Measurements from ENCODE around the gene DDX5. TPM values are rescaled to one million over a fixed set of nuclear protein-coding genes. Genes with fewer than 3 reads are reported as not detected.

Gene DDX5
- polyA plus RNA-seq, 2 of the 4 experiments (the other 2 are of a cell fraction) = 841 to 1,011 TPM

DNA sequence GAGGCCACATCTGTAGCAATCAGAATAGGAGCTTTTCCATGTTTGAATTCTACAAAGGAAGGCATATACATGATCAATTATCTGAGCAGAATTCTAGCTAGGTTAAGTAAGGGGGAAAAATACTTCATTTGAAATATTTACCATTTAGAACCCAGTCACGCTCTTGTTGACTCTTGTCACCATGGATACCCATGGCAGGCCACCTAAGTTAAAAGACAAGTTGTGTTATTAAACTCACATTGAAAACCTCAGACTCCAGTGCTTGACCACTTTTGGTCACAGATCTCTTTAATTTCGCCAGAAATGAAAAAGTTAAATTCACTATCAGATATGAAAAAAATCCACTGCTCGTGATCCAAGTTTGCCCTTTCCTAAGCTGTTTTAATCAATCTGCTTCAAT, 4.1 kb downstream of the DDX5 start (continued):
- no peak for TF ChIP-seq RFX5 (IDR thresholded peaks at IDR 0.05)
- TF ChIP-seq RARB (CRISPR knock-in tag; IDR thresholded peaks at IDR 0.05) = no peak

DNA sequence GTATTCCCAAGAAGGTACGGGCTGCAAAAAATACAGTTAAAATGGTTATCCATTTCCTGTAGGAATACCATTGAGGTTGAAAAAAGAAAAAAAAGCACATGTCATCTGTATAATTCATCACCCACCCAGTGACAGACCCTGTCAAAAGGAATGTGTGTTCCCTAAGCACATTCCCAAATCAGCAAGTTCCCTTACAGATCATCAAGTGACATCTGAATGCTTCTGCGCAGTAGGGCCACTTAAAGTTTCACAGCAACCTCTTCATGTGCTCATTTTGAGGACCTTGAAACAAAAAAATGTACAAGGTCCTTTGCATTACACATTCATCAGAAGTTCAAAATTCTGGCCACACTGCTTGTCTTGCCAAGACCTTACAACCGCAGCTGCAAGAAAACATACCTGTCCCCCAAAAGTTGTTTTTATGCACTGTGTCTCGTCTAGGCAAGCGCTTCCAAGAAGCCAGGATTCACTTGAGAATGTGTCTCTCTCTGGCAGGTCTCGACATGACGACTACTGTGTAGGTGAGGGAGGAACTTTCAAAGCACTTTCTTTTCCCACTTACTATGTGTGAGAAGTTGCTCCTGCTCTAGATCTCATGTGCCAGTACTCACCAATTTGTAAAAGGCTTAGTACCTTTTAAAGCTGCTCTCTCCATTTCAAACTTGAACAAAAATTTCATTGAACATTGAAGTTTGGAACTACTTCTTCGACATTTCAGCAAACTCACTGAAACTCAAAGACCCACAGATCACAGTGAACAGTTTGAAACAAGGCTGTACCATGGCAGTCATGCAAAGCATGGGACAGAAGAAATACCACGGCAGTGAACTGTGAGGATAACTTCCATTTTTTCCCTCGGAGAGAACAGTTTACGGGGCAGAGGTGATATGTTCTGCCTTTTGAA, 5.0 kb downstream of the DDX5 start:
- no peak for FAIRE-seq
- CTCF ChIA-PET = interaction anchor here (0.6 to 12.8 kb wide), 4 partner anchors 8 to 1077 kb away, joined by 3 to 300 read pairs (median 8); no protein-coding TSS in a partner anchor

DNA sequence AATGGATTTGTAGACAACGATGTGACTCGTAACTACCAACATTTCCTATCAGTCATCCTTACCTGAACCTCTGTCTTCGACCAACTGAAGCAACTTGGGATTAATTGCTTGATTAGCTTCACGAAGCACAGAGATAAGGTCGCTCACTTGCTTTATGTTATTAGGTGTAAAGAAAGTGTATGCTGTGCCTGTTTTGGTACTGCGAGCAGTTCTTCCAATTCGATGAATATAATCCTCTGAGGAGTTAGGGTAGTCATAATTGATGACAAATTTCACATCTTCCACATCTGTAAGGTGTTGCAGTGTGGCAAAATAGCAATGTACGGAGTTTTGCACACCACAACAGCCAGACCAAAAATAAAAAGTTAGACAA, 5.6 kb downstream of the DDX5 start:
- Histone ChIP-seq H3K4me3 (no peak overlapping the region), H3K27ac (no peak overlapping the region), H3K9me3 (no peaks in the 10 kb centered on the region), H3K4me1 (peaks cover 67% of the 10 kb centered on the region), H3K4me2 (no peak overlapping the region)
- FAIRE-seq = no peak
- CTCF ChIA-PET = interaction anchor here (12.8 kb wide), 1 partner anchor 77 kb away, joined by 300 read pairs; no protein-coding TSS in a partner anchor
- POLR2A ChIA-PET = no interaction called here
- no peak for ATAC-seq
- TF ChIP-seq POLR2AphosphoS2 (conservative IDR thresholded peaks at IDR 0.05; ENCODE audit: low read length) (peak; percentile 95; the same call in 1 of the 2 replicates), JUN (IDR thresholded peaks at IDR 0.05) (peak in 1 of 2 experiments; percentile 1; a peak in 1 of 5 replicates), CEBPB (IDR thresholded peaks at IDR 0.05) (no peak), HOXA7 (CRISPR knock-in tag; IDR thresholded peaks at IDR 0.05) (peak; percentile 25; the same call in 1 of the 2 replicates)
- DNase-seq (ENCODE audit: low read depth in 1 of 2, low spot score in 1 of 2) = no peak
- WGBS (ENCODE audit: missing lambda C conversion rate) = 89% methylated on average over 8 of the region's 8 CpGs

More for the DNA sequence above, 5.0 kb downstream of the DDX5 start:
- DNase-seq (ENCODE audit: low read depth in 1 of 2, low spot score in 1 of 2) = no peak
- Histone ChIP-seq H3K4me1 (peaks cover 62% of the 10 kb centered on the region), H3K27ac (no peak overlapping the region), H3K9me3 (no peaks in the 10 kb centered on the region), H3K4me3 (no peak overlapping the region), H3K4me2 (no peak overlapping the region)
- WGBS (ENCODE audit: missing lambda C conversion rate) = 93% methylated on average over 11 of the region's 11 CpGs
- peak; percentile 43; the same call in 1 of the 2 replicates for TF ChIP-seq TFCP2L1 (CRISPR knock-in tag; IDR thresholded peaks at IDR 0.05)
- TF ChIP-seq NFE2L2 (conservative IDR thresholded peaks at IDR 0.05; ENCODE audit: low read length) = no peak
- TF ChIP-seq ZSCAN20 (CRISPR knock-in tag; IDR thresholded peaks at IDR 0.05) = no peak
- TF ChIP-seq TP53 (CRISPR knock-in tag; IDR thresholded peaks at IDR 0.05) = peak; percentile 31; the same call in 1 of the 2 replicates
- ATAC-seq = no peak
- POLR2A ChIA-PET = interaction anchor here (0.9 kb wide), 1 partner anchor 161 kb away, joined by 3 read pairs; the partner anchor contains the start of gene SMURF2

DNA sequence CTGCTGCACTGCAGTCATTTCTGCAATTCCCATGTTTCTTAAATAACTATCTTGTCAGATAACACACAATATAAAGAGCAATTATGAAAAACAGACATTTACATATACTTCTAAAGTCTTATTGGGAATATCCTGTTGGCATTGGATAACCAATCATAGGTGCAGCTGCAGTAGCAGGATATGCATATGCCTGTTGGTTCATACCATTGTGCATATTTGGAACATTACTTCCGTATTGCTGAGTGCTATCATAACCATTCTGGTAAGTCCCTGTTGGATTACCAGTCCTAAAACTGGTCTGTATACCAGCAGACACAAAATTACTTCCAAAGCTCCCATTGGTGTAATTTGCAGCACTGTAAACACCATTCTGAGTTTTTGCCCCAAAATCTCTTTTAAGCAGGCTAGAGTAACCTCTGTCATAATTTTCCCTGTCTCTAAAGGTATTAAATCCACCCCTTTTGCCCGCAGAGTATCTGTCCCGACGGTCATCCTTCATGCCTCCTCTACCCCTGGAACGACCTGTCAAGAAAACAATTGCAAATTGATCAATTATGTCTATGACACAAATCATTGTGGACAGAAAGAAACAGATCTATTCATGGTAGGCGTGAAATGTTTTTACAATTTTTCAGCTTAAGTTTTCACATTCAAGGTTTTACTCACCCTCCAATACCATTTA, 6.1 kb downstream of the DDX5 start:
- DNase-seq (ENCODE audit: low read depth in 1 of 2, low spot score in 1 of 2) = peak in 1 of 2 experiments; percentile 40
- ChIA-PET POLR2A (no interaction called here), CTCF (interaction anchor here (1.6 to 12.8 kb wide), 2 partner anchors 76 to 150 kb away, joined by 4 to 300 read pairs; no protein-coding TSS in a partner anchor)
- WGBS (ENCODE audit: missing lambda C conversion rate) = 86% methylated on average over 6 of the region's 6 CpGs
- H3K9me3 ChIP-seq = no peaks in the 10 kb centered on the region
- peaks cover 72% of the 10 kb centered on the region for H3K4me1 ChIP-seq
- FAIRE-seq = no peak
- ATAC-seq = no peak
- no peak overlapping the region for H3K4me3 ChIP-seq
- H3K4me2 ChIP-seq = no peak overlapping the region
- H3K27ac ChIP-seq = no peak overlapping the region
- TF ChIP-seq NR3C1 (IDR thresholded peaks at IDR 0.05) (no peak), GATA3 (IDR thresholded peaks at IDR 0.05; ENCODE audit: borderline replicate concordance) (no peak), HOXB13 (CRISPR knock-in tag; IDR thresholded peaks at IDR 0.05; ENCODE audit: low read depth) (no peak), MAZ (IDR thresholded peaks at IDR 0.05; ENCODE audit: borderline replicate concordance, low read depth, low read length) (no peak), ZC3H11A (IDR thresholded peaks at IDR 0.05) (no peak), RAD21 (conservative IDR thresholded peaks at IDR 0.05 in 1 of 2, IDR thresholded peaks at IDR 0.05 in 1 of 2) (no peak), KDM5A (IDR thresholded peaks at IDR 0.05) (no peak), JUNB (IDR thresholded peaks at IDR 0.05) (no peak), CEBPB (IDR thresholded peaks at IDR 0.05) (no peak), FOXS1 (CRISPR knock-in tag; IDR thresholded peaks at IDR 0.05) (no peak), EHMT2 (IDR thresholded peaks at IDR 0.05; ENCODE audit: low read depth) (no peak), RNF2 (IDR thresholded peaks at IDR 0.05; ENCODE audit: borderline replicate concordance, low read depth) (no peak), RFX5 (IDR thresholded peaks at IDR 0.05) (no peak), POLR2AphosphoS2 (conservative IDR thresholded peaks at IDR 0.05; ENCODE audit: low read length) (peak; percentile 56), ESRRA (IDR thresholded peaks at IDR 0.05; ENCODE audit: borderline replicate concordance, low read length) (no peak), SREBF2 (IDR thresholded peaks at IDR 0.05) (no peak), NFE2L2 (conservative IDR thresholded peaks at IDR 0.05; ENCODE audit: low read length) (no peak), POLR2A (IDR thresholded peaks at IDR 0.05; ENCODE audit: low read length) (no peak)
- TF ChIP-seq, protein P1, sequence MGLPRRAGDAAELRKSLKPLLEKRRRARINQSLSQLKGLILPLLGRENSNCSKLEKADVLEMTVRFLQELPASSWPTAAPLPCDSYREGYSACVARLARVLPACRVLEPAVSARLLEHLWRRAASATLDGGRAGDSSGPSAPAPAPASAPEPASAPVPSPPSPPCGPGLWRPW (IDR thresholded peaks at IDR 0.05) = no peak
- TF ChIP-seq, protein P2, sequence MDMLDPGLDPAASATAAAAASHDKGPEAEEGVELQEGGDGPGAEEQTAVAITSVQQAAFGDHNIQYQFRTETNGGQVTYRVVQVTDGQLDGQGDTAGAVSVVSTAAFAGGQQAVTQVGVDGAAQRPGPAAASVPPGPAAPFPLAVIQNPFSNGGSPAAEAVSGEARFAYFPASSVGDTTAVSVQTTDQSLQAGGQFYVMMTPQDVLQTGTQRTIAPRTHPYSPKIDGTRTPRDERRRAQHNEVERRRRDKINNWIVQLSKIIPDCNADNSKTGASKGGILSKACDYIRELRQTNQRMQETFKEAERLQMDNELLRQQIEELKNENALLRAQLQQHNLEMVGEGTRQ (IDR thresholded peaks at IDR 0.05) = no peak
- TF ChIP-seq, protein P3, sequence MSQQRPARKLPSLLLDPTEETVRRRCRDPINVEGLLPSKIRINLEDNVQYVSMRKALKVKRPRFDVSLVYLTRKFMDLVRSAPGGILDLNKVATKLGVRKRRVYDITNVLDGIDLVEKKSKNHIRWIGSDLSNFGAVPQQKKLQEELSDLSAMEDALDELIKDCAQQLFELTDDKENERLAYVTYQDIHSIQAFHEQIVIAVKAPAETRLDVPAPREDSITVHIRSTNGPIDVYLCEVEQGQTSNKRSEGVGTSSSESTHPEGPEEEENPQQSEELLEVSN (IDR thresholded peaks at IDR 0.05; ENCODE audit: borderline replicate concordance, low read depth) = no peak
- TF ChIP-seq, protein P4, sequence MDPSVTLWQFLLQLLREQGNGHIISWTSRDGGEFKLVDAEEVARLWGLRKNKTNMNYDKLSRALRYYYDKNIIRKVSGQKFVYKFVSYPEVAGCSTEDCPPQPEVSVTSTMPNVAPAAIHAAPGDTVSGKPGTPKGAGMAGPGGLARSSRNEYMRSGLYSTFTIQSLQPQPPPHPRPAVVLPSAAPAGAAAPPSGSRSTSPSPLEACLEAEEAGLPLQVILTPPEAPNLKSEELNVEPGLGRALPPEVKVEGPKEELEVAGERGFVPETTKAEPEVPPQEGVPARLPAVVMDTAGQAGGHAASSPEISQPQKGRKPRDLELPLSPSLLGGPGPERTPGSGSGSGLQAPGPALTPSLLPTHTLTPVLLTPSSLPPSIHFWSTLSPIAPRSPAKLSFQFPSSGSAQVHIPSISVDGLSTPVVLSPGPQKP (IDR thresholded peaks at IDR 0.05; ENCODE audit: low read depth, low read length) = no peak

Data from A549 (cell line).